ENCODE results near the gene AANAT.

DNA sequence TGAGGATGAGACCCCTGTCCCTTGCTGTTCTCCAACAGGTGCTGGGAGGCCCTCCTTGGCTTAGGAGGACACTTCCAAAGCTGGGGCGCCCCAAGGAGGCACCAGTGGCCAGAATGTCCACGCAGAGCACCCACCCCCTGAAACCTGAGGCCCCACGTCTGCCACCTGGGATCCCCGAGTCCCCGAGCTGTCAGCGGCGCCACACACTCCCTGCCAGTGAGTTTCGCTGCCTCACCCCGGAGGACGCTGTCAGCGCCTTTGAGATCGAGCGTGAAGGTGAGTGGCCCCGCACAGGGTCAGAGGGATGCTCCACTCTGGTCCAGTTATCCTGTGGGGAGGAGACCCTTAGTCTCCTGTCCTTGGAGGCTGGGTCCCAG, 1.2 kb downstream of the AANAT start:
- TF ChIP-seq, protein P1, sequence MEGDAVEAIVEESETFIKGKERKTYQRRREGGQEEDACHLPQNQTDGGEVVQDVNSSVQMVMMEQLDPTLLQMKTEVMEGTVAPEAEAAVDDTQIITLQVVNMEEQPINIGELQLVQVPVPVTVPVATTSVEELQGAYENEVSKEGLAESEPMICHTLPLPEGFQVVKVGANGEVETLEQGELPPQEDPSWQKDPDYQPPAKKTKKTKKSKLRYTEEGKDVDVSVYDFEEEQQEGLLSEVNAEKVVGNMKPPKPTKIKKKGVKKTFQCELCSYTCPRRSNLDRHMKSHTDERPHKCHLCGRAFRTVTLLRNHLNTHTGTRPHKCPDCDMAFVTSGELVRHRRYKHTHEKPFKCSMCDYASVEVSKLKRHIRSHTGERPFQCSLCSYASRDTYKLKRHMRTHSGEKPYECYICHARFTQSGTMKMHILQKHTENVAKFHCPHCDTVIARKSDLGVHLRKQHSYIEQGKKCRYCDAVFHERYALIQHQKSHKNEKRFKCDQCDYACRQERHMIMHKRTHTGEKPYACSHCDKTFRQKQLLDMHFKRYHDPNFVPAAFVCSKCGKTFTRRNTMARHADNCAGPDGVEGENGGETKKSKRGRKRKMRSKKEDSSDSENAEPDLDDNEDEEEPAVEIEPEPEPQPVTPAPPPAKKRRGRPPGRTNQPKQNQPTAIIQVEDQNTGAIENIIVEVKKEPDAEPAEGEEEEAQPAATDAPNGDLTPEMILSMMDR (conservative IDR thresholded peaks at IDR 0.05; ENCODE audit: low read length): no peak
- TF ChIP-seq EZH2phosphoT487 (IDR thresholded peaks at IDR 0.05; ENCODE audit: borderline replicate concordance, low read depth, low read length): no peak

All from OCI-LY7 (cell line).